Measurements from ENCODE around the gene SUPT3H.

SUPT3H gene

GRCh38 chr6:44841829-44842228, 535.9 kb downstream of the SUPT3H start:
- no peak for TF ChIP-seq CTCF (IDR thresholded peaks at IDR 0.05; ENCODE audit: low read depth, low read length)
- no peak overlapping the region for H3K4me3 ChIP-seq (ENCODE audit: low read depth, low read length)

- TF ChIP-seq CTCF (IDR thresholded peaks at IDR 0.05; ENCODE audit: low read depth, low read length): no peak
Measured at GRCh38 chr6:44837741-44838140, 540.0 kb downstream of the SUPT3H start.

GRCh38 chr6:44837255-44837654, 540.5 kb downstream of the SUPT3H start:
- TF ChIP-seq CTCF (IDR thresholded peaks at IDR 0.05; ENCODE audit: low read depth, low read length): no peak
- no peak overlapping the region for H3K4me3 ChIP-seq (ENCODE audit: low read depth, low read length)

More at GRCh38 chr6:44837741-44838140, 540.0 kb downstream of the SUPT3H start:
- H3K4me3 ChIP-seq (ENCODE audit: low read depth, low read length): no peak overlapping the region

- no peak for TF ChIP-seq CTCF (IDR thresholded peaks at IDR 0.05; ENCODE audit: low read depth, low read length)
- no peak overlapping the region for H3K4me3 ChIP-seq (ENCODE audit: low read depth, low read length)
Measured at GRCh38 chr6:44833248-44833647, 544.5 kb downstream of the SUPT3H start.

GRCh38 chr6:44831002-44831610, 546.6 kb downstream of the SUPT3H start:
- TF ChIP-seq CTCF (IDR thresholded peaks at IDR 0.05; ENCODE audit: low read depth, low read length): no peak
- H3K4me3 ChIP-seq (ENCODE audit: low read depth, low read length): no peak overlapping the region

- TF ChIP-seq CTCF (IDR thresholded peaks at IDR 0.05; ENCODE audit: low read depth, low read length): no peak
- H3K4me3 ChIP-seq (ENCODE audit: low read depth, low read length): no peak overlapping the region
Measured at GRCh38 chr6:44829836-44830235, 547.9 kb downstream of the SUPT3H start.

GRCh38 chr6:44828780-44829179, 549.0 kb downstream of the SUPT3H start:
- no peak for TF ChIP-seq CTCF (IDR thresholded peaks at IDR 0.05; ENCODE audit: low read depth, low read length)
- no peak overlapping the region for H3K4me3 ChIP-seq (ENCODE audit: low read depth, low read length)

Measured in WI38 (cell line).